ENCODE results near the gene ATP4B.

ATP4B gene

DNA sequence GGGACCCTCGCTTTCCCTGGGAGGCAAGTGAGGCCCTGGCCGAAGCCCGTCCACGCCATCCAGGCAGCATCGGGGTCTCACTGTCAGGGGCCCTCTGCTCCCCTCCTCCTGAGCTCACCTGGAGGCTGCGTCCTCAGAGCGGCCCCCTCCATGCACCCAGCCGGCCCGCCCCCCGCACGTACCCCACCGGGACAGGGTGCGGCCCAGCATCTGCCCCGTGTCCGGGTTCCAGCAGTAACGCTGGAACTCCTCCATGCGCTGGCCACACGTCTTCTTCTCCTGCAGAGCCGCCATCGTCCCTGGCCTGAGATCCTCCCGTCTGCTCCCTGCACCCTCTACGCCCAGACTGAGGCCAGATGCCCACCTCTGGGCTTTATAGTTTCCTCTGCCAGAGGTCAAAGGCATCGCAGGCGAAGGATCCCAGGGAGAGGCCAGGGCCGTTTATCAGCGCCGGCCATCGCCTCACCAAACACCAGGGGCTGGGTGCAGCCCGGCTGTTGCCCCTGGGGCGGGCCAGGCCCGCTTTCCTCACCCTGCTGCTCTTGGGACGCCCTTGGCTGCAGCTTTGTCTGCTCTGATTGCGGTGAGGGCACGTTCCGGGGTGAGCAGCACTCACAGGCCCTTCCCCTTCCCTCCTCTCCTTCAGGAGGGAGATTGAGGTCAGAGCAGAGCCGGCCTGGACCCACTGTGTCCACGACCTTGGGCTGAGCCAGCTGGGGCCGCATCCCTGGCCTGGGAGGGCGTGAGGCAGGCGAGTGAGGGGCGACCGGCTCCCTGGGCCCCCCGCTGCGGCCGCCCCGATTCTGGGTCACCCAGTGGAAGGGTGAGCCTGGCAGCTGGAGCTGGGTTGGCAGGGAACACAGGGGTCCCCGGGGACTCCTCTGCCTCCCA, at the start of gene ATP4B:
ATP4B (minus strand) TSS at position 348 of the 891 bp plus-strand sequence; CDS start at position 294, 54 bp downstream.
- no peak for DNase-seq

DNA sequence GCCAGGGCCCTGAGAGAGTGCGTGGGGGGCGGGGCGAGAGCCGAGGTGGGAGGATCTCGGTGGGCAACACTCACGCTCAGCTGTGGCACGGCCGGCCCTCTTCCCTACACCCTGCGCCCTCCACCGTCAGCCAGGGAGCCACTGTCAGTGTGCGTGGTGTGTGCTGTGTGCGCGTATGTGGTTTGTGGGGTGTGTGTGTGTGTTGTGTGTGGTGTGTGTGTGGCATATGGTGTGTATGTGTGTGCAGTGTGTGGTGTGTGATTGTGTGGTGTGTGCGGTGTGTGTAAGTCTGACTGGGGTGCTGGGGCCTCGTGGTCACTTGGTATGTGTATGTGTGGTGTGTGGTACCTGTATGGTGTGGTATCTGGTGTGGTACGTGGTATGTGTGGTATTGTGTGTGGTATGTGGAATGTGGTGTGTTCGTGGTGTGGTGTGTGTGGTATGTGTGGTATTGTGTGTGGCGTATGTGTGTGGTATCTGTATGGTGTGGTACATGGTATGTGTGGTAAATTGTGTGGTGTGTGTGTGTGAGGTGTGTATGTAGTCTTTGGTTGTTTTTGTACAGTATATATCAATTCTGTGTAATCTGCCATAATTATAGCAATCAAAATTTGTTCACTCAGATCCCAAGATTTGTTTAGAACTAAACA, 14.1 kb upstream of the ATP4B start:
- no peak for DNase-seq

DNA sequence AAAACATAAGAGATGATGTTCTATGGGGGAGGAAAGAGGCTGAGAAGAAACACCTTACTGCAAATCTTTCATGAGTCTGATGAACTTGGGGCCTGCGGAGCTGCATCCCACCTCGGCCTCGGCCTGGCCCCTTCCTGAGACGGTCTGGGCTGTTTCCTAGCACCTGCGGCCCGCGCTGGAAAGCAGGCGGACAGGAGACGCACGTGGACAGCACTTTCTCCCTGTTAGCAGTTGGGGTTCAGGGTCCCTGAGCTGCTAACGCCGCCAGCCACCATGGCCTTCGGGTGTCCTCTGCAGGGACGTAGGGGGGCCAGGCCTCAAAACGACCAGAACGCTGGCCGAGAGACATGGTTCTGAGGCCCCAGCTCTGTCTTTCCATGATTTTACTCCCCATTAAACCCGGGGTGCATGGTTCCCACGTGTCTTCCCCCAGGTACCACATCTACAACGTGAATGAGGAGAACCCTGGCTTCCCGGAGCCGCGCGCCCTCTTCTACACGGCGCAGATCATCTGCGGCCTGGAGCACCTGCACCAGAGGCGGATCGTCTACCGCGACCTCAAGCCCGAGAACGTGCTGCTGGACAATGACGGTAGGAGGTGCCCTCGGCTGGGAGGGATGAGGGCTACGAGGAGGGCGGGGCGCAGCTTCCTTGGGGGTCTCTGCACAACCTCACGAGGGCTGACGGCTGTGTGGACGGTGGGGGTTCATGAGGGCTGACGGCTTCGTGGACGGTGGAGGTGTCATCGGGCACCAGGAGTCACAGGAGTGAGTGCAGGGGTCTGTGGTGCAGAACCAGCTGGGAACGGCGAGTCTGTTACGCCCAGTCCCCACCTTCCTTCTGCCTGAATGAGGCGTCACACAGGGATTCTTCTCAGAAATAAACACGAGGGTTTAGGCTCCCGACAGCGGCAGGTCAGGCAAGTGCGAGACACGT, 13.3 kb upstream of the ATP4B start:
- DNase-seq = no peak

DNA sequence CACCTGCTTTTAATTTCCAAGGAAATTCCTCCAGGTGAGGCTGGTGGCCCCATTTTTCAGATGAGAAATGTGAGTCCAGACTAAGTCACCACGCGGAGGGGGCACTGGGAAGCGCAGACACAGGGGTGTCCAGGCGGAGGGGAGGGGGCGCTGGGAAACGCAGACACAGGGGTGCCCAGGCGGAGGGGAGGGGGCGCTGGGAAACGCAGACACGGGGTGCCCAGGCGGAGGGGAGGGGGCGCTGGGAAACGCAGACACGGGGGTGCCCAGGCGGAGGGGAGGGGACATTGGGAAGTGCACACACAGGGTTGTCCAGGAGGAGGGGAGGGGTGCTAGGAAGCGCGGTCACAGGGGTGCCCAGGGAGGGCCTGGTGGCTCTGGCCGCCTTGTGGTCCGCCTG, 12.5 kb upstream of the ATP4B start:
- DNase-seq = no peak

DNA sequence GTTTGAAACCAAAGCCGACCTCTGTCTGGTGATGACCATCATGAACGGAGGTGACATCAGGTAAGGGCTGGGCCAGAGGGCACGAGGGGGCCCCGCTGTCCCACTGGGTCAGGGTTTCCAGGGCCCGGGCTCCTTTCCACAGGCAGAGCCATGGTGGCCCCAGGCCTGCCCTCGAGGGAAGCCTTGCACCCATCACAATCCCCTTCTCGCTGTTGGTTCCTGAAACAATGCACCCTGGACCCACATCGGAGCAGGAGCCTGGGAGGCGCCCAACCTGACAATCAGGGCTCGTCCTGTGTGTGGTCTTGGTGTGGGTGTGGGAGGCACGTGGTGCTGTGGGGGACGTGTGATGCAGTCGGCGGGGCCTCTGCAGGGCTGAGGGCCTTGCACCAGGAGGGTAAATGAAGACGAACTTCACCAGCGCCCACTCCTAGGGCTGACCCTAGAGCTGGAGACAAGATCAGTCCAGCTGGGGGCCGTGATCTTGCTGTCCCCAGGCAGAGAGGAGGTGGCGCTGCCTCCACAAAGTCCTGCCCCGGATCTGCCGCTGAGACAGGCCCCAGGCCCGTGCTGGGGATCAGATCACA, 11.8 kb upstream of the ATP4B start:
- no peak for DNase-seq

DNA sequence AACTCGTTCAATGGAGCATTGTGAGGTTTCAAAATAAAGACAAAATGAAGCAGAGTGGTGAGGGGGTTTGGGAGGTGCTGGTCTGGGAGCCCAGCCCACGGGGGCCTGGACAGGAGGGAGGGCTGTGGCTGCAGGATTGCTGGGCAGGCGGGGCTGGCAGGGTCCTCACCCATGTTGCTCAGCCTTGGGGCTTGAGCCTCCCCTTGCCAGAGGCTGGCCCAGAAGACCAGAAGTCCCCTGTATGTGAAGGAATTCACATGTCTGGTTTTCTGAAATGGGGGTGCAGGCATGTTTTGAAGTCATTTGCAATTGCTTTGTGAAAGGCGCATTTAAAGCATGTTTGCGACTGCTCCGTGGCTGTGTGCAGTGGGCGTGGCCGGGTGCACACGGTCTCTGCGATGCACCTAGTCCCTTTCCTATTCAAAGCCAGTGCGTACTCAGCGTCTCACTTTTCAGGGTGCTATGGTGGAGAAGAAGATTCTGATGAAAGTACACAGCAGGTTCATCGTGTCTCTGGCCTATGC, 11.3 kb upstream of the ATP4B start:
- no peak for DNase-seq

DNA sequence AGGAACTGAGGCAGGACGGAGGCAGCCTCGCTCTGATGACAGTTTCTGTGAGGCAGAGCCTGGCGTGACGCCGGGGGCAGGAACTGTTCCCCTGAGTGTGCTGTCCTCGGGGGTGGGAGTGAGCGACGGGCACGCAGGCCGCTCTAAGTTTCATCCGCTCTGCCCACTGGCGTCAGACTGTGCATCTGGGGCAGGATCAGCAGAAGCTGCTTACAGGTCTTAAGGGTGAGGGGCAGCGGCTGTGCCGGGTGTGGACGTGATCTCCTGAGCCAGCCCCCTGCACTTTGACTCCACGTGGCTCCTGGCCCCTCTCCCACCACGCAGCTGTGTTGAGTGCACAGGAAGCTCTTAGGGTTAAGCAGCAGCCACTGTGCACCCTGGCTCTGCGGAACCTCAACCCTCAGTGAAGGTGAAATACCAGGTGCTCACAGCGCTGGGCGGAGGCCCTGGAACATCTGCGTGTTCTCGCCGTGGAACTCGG, 10.5 kb upstream of the ATP4B start:
- DNase-seq = no peak

DNA sequence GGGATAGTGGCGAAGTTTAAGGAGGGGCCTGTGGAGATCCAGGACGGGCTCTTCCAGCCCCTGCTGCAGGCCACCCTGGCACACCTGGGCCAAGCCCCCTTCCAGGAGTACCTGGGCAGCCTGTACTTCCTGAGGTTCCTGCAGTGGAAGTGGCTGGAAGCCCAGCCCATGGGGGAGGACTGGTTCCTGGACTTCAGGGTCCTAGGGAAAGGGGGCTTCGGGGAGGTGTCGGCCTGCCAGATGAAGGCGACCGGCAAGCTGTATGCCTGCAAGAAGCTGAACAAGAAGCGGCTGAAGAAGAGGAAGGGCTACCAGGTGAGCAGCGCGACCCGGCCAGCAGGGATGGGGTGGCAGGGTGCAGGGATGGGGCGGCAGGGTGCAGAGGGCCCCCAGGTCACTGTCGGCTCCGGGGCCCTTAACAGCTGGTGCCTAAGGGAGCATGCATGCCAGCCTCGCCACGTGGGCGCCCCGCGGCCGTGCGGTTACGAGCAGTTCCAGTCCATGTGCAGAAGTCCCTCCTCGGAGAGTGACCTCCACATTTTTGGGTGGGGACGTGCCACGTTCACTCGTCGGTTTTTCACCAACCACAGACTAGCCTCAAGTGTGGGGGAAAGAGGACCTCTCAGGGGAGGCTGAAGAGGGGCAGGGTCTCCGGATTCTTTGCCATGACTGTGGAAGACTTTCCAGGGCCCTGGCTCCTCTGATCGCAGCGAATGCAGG, 9.9 kb upstream of the ATP4B start:
- no peak for DNase-seq

DNA sequence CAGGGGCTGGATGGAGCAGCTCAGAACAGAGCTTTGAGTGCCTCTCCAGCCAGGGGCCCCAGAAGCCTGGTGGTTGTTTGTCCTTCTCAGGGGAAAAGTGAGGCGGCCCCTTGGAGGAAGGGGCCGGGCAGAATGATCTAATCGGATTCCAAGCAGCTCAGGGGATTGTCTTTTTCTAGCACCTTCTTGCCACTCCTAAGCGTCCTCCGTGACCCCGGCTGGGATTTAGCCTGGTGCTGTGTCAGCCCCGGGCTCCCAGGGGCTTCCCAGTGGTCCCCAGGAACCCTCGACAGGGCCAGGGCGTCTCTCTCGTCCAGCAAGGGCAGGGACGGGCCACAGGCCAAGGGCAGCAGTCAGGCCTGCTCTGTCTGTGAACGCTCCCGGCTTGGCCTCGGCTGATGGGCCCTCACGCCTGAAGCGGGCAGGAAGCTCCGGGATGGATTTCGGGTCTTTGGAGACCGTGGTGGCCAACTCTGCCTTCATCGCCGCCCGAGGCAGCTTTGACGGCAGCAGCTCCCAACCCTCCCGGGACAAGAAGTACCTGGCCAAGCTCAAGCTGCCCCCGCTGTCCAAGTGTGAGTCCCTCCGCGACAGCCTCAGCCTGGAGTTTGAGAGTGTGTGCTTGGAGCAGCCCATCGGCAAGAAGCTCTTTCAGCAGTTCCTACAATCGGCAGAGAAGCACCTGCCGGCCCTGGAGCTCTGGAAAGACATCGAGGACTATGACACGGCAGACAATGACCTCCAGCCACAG, 9.1 kb upstream of the ATP4B start, which contains the start of gene GRK1:
GRK1 (plus strand) TSS at position 269 of the 751 bp plus-strand sequence; CDS start at position 437, 168 bp downstream.
- DNase-seq = no peak

DNA sequence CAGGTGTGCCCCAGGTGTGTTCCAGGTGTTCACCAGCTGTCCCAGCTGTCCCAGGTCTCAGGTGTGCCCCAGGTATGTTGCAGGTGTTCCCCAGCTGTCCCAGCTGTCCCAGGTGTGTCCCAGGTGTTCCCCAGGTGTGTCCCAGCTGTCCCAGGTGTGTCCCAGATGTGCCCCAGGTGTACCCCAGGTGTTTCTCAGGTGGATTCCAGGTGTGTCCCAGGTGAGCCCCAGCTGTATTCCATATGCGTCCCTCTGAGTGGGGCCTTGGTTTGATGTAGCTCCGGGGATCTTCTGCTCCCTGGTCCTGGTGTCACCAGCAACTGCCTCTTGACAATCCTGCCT, 8.3 kb upstream of the ATP4B start:
- no peak for DNase-seq

DNA sequence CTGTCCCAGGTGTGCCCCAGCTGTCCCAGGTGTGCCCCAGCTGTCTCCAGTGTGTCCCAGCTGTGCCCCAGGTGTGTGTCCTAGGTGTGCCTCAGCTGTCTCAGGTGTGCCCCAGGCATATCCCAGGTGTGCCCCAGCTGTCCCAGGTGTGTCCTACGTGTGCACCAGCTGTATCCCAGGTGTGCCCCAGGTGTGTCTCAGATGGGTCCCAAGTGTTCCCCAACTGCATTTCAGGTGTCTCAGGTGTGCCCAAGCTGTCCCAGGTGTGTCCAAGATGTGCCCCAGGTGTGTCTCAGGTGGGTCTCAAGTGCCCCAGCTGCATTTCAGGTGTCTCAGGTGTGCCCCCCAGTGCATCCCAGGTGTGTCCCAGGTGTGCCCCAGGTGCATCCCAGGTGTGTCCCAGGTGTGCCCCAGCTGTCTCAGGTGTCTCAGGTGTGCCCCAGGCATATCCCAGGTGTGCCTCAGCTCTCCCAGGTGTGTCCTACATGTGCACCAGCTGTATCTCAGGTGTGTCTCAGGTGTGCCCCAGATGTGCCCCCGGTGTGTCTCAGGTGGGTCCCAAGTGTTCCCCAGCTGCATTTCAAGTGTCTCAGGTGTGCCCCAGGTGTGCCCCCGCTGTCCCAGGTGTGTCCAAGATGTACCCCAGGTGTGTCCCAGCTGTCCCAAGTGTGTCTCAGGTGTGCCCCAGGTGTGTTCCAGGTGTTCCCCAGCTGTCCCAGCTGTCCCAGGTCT, 7.8 kb upstream of the ATP4B start:
- DNase-seq = no peak

DNA sequence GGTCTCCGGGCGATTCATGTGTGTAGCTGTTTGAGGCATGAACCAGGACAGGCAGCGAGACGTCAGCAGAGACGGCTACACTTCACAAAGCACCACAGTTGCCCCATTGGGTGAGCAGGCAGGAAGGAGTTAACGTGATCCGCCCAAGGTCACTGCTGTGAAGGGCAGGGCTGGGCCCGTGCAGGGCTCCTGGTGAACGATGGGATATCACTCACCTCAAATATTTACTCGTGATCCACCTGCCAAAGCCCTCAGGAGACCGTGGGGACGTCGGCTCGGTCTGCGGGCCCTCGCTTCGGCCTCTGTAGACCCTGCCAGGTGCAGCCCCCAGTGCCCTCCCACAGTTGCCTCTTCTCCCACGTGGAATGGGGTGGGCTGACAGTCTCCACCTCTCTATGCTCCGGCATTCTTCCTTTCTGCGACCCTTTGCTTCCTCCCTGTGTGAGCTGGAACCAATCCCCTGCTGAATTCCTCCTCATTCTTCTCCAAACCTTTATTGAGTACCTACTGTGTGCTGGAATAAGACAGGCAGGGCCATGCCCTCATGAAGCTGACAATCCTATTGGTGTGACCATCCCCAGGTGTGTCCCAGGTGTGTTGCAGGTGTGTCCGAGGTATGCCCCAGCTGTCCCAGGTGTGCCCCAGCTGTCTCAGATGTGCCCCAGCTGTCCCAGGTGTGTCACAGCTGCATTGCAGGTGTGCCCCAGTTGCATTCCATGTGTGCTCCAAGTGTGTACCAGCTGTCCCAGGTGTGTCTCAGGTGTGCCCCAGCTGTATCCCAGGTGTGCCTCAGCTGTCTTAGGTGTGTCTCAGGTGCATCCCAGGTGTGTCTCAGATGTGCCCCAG, 7.0 kb upstream of the ATP4B start:
- DNase-seq = no peak

DNA sequence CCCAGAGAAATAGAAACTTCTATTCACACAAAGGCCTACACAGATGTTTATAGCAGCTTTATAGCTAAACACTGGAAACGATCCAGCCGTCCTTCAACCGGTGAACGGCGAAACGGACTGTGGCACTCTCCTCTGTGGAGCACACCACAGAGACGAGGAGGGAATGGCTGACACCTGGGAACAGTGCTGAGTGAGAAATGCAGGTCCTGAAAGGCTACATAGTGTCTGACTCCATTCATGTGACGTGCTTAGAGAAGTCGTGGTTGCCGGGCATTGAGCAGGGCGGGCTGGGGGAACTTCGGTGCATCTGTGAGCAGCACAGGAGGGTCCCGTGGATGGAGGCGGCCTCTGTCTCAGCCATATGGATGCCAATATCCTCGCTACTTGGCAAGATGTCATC, 5.9 kb upstream of the ATP4B start:
- no peak for DNase-seq

DNA sequence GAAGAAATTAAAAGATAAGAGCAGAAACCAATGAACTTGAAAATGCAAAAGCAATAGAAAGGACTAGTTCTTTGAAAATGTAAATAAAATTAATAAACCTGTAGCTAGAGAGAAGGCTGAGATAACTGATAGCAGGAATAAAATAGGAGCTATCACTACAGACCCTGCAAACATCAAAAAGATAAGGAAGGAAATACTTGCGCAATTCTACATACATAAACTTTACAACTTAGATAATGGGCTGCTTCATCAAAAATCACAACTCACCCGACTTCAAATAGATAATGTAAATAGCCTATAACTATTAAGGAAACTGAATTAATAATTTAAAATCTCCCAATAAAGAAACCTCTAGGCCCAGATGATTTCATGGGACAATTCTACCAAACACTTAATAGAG, 3.5 kb upstream of the ATP4B start:
- DNase-seq = no peak

DNA sequence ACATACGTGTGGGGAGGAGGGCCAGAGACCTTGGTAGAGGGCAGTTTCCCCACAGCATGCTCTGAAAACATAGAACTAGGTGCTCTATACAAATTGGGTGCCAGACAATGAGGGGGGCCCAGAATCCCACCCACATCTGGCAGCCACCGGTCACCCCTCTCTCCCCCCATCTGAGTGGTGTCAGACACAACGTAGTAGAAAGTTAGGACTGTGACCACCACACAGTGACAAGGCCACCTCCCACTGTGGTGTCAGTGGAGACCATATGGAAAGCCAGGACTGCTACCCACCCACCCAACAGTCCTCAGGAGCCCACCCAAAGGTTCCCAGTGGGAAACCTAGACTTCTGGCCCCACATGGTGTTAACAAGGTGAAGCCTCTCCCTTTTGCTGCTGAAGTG, 2.1 kb upstream of the ATP4B start:
- no peak for DNase-seq

DNA sequence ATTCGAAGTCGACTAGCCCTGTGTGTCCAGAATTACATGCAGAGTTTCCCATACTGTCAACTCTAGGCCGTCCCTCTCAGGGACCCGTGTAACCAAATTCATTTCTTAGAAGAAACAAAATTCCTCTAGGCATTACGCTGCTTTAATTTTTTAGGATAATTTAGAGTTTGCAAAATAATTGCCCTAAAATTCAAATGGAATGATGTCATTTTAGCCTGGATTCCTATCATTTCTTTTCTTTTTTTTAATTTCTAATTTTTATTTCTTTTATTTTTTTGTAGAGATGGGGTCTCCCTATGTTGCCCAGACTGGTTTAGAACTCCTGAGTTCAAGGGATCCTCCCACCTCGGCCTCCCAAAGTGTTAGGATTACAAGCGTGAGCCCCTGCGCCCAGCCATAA, 1.3 kb upstream of the ATP4B start:
- no peak for DNase-seq

DNA sequence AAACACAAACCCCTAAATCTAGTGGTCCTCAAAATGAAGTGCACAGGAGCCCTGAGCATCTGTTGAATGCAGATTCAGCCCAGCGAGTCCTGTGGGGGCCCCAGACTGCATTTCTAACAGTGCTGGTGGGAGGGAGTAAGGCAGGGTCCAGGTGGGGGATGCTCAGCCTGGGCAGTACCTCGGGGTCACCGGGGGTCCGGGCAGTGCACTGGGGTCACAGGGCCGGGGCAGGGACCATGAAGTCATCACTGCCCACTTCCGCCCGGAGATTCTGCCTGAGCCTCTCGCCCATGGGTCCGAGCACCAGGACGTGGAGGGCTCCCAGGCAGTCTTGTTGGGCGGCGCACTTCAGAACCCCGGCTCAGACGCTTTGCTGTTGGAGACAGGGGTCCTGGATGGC, 838 bp upstream of the ATP4B start:
- DNase-seq = no peak

DNA sequence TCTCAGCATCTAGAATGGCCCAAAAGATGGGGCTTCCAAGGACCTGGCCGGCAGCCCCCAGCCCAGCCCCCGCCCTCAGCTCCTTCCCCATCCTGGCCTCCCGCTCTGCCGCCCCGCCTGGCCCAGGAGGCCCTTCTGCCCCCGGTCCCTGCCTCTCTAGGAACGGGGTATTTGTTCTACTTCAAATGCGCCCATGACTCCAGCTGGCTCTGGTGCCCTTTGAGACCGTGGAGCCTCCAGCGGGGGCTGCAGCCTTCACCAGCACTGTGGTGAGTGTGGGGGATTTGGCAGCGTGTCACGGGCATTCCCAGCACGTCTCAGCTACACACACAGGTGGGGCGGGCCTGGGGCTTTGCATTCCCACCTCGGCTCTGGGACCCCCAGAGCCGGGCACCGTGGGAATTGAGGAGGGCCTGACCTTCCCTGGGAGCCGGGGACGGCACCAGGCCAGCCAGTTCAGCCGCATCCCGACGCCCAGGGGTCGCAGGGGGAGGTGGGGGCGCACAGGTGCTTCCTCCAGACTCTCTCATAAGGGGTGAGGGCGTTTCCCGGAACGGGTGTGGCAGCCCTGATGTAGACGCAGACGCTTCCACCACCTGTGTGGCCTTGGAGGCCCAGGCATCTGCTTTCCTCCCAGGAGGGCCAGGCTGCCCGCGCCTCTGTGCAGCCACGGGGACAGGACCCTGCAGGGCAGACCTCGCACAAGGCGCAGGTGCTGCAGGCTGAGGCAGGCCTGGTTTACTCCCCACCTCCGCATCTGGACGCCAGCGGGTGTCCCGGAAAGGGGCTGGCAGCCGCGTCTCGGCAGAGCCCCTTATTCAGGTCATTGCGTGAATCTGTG, 947 bp downstream of the ATP4B start:
- no peak for DNase-seq
